WI38 (cell line): ENCODE measurements around the gene NMNAT2.
"Not testable (repeated sequence)": the region's sequence is repeated elsewhere in the genome, so short reads cannot be mapped to it uniquely, and the experiment has no call there.

Experiments
- H3K4me3 ChIP-seq: 2 replicates; pipeline ENCODE4 v1.5.1; 2011; ENCODE audit warnings: low read depth, mild to moderate bottlenecking, control low read depth, low read length
- CTCF ChIP-seq: IDR thresholded peaks from 2 replicates; pipeline ENCODE4 v1.5.1; 2012; ENCODE audit warnings: low read depth, mild to moderate bottlenecking, control low read depth, low read length

Gene NMNAT2

DNA sequence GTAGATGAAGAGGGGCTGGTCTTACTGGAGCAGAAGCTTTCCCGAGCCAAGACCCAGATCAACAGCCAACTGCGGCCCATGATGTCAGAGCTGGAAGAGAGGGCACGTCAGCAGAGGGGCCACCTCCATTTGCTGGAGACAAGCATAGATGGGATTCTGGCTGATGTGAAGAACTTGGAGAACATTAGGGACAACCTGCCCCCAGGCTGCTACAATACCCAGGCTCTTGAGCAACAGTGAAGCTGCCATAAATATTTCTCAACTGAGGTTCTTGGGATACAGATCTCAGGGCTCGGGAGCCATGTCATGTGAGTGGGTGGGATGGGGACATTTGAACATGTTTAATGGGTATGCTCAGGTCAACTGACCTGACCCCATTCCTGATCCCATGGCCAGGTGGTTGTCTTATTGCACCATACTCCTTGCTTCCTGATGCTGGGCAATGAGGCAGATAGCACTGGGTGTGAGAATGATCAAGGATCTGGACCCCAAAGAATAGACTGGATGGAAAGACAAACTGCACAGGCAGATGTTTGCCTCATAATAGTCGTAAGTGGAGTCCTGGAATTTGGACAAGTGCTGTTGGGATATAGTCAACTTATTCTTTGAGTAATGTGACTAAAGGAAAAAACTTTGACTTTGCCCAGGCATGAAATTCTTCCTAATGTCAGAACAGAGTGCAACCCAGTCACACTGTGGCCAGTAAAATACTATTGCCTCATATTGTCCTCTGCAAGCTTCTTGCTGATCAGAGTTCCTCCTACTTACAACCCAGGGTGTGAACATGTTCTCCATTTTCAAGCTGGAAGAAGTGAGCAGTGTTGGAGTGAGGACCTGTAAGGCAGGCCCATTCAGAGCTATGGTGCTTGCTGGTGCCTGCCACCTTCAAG is 174.8 kb downstream of the NMNAT2 start:
- no peak overlapping the region for H3K4me3 ChIP-seq
- TF ChIP-seq CTCF, result no peak

GRCh38 chr1:183242556-183242955 is 175.6 kb downstream of the NMNAT2 start:
- TF ChIP-seq CTCF, result no peak
- H3K4me3 ChIP-seq, result no peak overlapping the region

GRCh38 chr1:183241471-183241870 is 176.7 kb downstream of the NMNAT2 start:
- TF ChIP-seq CTCF, result no peak
- no peak overlapping the region for H3K4me3 ChIP-seq

DNA sequence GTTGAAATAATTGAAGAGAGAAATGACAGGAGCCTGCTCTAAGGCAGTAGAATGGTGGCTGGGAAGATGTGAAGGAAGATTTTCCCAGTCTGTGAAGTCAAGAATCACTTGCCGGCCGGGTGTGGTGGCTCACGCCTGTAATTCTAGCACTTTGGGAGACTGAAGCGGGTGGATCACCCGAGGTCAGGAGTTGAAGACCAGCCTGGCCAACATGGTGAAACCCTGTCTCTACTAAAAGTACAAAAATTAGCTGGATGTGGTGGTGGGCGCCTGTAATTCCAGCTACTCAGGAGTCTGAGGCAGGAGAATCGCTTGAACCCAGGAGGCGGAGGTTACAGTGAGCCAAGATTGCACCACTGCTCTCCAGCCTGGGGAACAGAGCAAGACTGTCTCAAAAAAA is 177.3 kb downstream of the NMNAT2 start:
- not testable (repeated sequence) for H3K4me3 ChIP-seq

DNA sequence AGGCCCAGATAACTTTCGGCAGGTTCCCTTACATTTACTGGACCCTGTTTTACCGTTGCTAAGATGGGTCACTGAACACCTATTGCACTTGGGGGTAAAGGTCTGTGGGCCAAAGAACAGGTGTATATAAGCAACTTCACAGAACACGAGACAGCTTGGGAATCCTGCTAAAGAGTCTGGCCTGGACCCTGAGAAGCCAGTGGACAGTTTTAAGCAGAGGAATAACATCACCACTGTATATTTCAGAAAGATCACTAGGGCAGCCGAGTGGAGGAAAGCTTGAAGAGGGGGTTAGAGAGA is 177.7 kb downstream of the NMNAT2 start:
- no peak for TF ChIP-seq CTCF
- no peak overlapping the region for H3K4me3 ChIP-seq

DNA sequence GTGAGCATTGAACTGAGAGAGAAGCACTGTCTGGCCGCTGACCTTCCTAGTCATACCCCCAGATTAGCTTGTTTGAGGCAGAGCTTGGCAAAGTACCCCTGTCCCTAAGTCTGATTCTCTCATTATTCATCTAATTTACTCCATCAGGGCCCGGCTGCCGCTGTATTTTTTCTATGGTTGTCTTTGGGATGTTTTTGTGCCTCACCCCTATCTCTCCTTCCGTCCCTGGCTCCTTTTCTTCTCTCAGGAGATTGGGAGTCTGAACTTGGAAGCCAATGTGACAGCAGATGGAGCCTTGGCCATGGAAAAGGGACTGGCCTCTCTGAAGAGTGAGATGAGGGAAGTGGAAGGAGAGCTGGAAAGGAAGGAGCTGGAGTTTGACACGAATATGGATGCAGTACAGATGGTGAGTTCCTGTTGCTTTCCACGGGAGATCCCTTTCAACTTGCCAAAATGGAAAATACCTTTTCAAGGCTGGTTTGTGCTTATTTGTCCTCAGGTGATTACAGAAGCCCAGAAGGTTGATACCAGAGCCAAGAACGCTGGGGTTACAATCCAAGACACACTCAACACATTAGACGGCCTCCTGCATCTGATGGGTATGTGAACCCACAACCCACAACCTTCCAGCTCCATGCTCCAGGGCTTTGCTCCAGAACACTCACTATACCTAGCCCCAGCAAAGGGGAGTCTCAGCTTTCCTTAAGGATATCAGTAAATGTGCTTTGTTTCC is 178.2 kb downstream of the NMNAT2 start:
- no peak for TF ChIP-seq CTCF
- no peak overlapping the region for H3K4me3 ChIP-seq

GRCh38 chr1:183239220-183239742 is 178.9 kb downstream of the NMNAT2 start:
- no peak for TF ChIP-seq CTCF
- H3K4me3 ChIP-seq, result no peak overlapping the region
